Left ventricle myocardium inferior (tissue), 1 donor: ENCODE data around the gene GBP2. TPM values are rescaled to one million over a fixed set of nuclear protein-coding genes. Genes with fewer than 3 reads are reported as not detected.

Experiments used
- DNase-seq: peaks from one replicate; pipeline ENCODE4 v3.0.0-alpha.2; 2020
- H3K27ac ChIP-seq: fragments of 200-600 bp; replicated peaks from 2 replicates; pipeline ENCODE4 v1.8.0; 2021
- H3K27me3 ChIP-seq: fragments of 200-600 bp; 2 replicates; pipeline ENCODE4 v1.8.0; 2021; ENCODE audit warnings: low read depth
- H3K36me3 ChIP-seq: fragments of 200-600 bp; 2 replicates; pipeline ENCODE4 v1.8.0; 2021
- H3K4me1 ChIP-seq: fragments of 200-600 bp; 2 replicates; pipeline ENCODE4 v1.8.0; 2021
- H3K4me3 ChIP-seq: fragments of 200-600 bp; 2 replicates; pipeline ENCODE4 v1.8.0; 2021; ENCODE audit warnings: mild to moderate bottlenecking, moderate library complexity
- H3K9me3 ChIP-seq: fragments of 200-600 bp; replicated peaks from 2 replicates; pipeline ENCODE4 v1.8.0; 2021
- intact Hi-C: fragments of 100-400 bp; cut with micrococcal nuclease; formaldehyde crosslinking; loops from one replicate; pipeline ENCODE4 v1.11.0; 2022
- total RNA-seq: library from RNA; stranded (reverse); fragmentation: NEBNext Ultra II Directional; extraction: Animal tissue kit (Norgen Biotek cat#: 25700); gene quantifications from one replicate; pipeline ENCODE4 v1.2.1, GENCODE V29; 2021
- TF ChIP-seq, protein P1 (sequence below): fragments of 200-600 bp; IDR thresholded peaks from 2 replicates; pipeline ENCODE4 v1.8.0; 2021; ENCODE audit warnings: antibody characterized with exemption, mild to moderate bottlenecking, borderline replicate concordance
- donor health status: DM: no; HTN: yes; CAD: no; lungs with severe emphysema.

Gene GBP2
- total RNA-seq, 1 donor from 2014 or later, result 8.8 TPM

DNA sequence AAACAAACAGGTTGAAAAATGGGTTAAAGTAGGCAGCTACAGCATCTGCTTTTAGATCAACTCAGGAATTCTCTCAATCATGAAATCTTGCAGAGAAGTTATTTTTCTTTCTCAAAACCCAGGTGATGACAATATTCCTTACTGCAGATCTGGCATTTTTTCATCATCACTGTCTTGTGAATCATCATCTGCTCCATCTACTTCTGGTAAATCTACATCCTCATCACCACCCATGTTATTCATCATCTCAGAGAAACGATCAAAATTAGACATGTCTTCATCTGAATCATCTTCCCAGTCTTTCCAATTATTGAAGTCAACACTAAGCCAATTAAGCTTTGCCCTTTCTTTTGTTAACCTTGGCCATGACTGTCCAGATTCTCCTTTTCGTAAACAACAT lies 21.8 kb downstream of the GBP2 start:
- H3K4me1 ChIP-seq, result no peaks in the 10 kb centered on the region
- peaks cover 3% of the 10 kb centered on the region for H3K9me3 ChIP-seq
- TF ChIP-seq, protein P1, sequence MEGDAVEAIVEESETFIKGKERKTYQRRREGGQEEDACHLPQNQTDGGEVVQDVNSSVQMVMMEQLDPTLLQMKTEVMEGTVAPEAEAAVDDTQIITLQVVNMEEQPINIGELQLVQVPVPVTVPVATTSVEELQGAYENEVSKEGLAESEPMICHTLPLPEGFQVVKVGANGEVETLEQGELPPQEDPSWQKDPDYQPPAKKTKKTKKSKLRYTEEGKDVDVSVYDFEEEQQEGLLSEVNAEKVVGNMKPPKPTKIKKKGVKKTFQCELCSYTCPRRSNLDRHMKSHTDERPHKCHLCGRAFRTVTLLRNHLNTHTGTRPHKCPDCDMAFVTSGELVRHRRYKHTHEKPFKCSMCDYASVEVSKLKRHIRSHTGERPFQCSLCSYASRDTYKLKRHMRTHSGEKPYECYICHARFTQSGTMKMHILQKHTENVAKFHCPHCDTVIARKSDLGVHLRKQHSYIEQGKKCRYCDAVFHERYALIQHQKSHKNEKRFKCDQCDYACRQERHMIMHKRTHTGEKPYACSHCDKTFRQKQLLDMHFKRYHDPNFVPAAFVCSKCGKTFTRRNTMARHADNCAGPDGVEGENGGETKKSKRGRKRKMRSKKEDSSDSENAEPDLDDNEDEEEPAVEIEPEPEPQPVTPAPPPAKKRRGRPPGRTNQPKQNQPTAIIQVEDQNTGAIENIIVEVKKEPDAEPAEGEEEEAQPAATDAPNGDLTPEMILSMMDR, result no peak
- H3K27ac ChIP-seq, result no peak overlapping the region
- no peak overlapping the region for H3K4me3 ChIP-seq
- H3K36me3 ChIP-seq, result peaks cover 42% of the 10 kb centered on the region
- no peaks in the 10 kb centered on the region for H3K27me3 ChIP-seq
- no peak for DNase-seq
- intact Hi-C loops, result no loop called here

DNA sequence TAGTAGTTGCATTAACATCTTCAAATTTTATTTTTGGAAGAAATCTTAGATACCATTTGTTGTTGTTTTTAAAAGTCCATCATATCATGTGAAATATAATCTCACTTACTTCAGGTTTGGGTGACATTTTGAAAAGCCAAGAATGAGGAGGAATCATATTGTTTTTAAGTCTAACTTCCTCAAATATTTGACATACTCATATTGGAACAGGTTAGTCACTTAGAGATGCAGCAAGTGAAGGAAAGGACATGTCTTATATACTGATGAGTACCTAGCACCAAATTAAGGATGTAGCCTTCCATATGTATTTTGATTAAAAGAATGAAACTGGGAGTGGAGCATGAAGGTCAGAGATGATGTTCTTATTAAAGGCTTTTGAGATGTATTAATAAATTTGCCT lies 23.9 kb downstream of the GBP2 start:
- H3K4me1 ChIP-seq, result no peaks in the 10 kb centered on the region
- H3K9me3 ChIP-seq, result peaks cover 3% of the 10 kb centered on the region
- no peak overlapping the region for H3K27ac ChIP-seq
- no peak overlapping the region for H3K4me3 ChIP-seq
- intact Hi-C loops, result no loop called here
- peaks cover 23% of the 10 kb centered on the region for H3K36me3 ChIP-seq
- no peak for DNase-seq
- no peaks in the 10 kb centered on the region for H3K27me3 ChIP-seq
- TF ChIP-seq, protein P1, result no peak

DNA sequence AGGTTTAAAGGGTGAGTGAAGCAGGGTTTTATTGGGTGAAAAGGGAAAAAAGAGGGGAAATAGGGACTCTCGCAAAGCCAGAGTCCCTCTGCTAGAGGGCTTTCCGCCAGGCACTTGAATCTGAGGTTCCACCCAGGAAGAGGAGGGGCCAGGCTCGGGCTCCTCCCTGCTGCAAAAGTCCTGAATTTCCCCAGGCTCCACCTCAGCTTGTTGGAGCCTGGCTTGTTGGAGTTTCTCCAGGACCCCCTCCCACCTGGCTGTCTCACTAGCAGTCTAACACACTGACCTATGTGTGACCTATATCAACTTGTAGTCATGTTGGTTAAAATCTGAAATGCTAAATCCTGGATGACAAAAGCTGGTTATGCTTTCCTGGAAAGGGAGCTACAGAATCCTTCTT lies 25.5 kb downstream of the GBP2 start:
- Histone ChIP-seq H3K9me3 (peaks cover 13% of the 10 kb centered on the region), H3K36me3 (peaks cover 8% of the 10 kb centered on the region), H3K4me1 (no peaks in the 10 kb centered on the region), H3K27ac (no peak overlapping the region), H3K27me3 (no peaks in the 10 kb centered on the region), H3K4me3 (no peak overlapping the region)
- TF ChIP-seq, protein P1, result no peak
- intact Hi-C loops, result no loop called here
- no peak for DNase-seq

DNA sequence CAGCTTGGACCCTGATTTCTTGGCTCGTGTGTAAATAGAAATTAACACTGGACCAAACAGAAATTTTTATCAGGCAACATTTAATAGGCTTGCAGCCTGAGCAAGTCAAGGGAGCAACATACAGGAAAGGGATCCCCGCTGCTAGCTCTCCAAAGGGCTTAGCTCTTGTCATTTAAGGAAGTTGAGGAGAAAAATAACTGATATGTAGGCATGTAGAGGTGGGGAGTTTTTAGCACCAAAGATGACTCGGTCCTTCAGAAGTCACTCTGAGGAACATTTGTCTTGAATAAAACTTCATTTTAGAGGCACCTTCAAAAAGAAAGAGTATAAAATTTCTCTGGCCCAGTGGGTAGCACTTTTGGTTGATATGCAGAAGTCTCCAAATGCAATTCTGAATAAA lies 27.1 kb downstream of the GBP2 start:
- no peaks in the 10 kb centered on the region for H3K27me3 ChIP-seq
- H3K27ac ChIP-seq, result no peak overlapping the region
- TF ChIP-seq, protein P1, result no peak
- H3K9me3 ChIP-seq, result peaks cover 11% of the 10 kb centered on the region
- DNase-seq, result no peak
- H3K4me3 ChIP-seq, result no peak overlapping the region
- no peaks in the 10 kb centered on the region for H3K36me3 ChIP-seq
- intact Hi-C loops, result no loop called here
- H3K4me1 ChIP-seq, result no peaks in the 10 kb centered on the region

DNA sequence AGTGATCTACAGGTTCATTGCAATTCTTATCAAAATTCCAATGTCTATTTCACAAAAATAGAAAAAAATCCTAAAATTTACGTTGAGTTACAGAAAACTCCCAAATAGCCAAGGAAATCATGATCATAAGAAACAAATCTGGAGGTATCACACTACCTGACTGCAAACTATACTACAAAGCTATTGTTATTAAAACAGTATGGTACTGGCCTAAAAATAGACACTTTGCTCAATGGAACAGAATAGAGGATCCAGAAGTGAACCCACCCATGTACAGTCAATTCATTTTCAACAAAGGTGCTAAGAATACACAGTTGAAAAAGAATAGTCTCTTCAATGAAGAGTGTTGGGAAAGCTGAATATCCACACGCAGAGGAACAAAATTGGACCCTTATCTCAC lies 30.2 kb downstream of the GBP2 start:
- intact Hi-C loops, result no loop called here
- TF ChIP-seq, protein P1, result no peak
- no peaks in the 10 kb centered on the region for H3K4me1 ChIP-seq

DNA sequence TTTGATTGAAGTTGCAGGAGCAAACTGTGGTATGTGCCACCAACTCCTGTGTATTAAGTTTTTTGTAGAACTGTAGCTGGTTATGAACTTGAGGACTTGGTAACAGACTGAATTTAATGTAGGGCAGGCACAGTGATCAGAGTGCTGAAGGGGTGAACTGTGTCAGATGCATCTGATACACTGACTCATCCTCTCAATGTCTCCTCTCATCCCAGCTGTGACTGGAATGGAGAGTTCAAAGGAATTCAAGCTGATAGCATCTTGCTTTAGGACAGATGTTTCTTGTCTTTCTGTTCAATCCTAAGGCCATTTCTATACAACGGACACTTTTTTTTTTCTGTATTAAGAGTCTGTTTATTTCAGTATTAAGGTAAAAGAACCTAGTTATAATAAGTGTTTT lies 36.0 kb downstream of the GBP2 start:
- H3K4me1 ChIP-seq, result no peaks in the 10 kb centered on the region
- no peaks in the 10 kb centered on the region for H3K27me3 ChIP-seq
- TF ChIP-seq, protein P1, result no peak
- DNase-seq, result no peak
- intact Hi-C loops, result no loop called here
- no peak overlapping the region for H3K27ac ChIP-seq
- H3K36me3 ChIP-seq, result no peaks in the 10 kb centered on the region
- no peaks in the 10 kb centered on the region for H3K9me3 ChIP-seq
- no peak overlapping the region for H3K4me3 ChIP-seq

More for the DNA sequence above, 30.2 kb downstream of the GBP2 start:
- DNase-seq, result no peak
- no peaks in the 10 kb centered on the region for H3K36me3 ChIP-seq
- H3K27ac ChIP-seq, result no peak overlapping the region
- H3K27me3 ChIP-seq, result no peaks in the 10 kb centered on the region
- H3K4me3 ChIP-seq, result no peak overlapping the region
- peaks cover 11% of the 10 kb centered on the region for H3K9me3 ChIP-seq
